ENCODE measurements around the gene GM2A.
"Not testable (repeated sequence)": the region's sequence is repeated elsewhere in the genome, so short reads cannot be mapped to it uniquely, and the experiment has no call there.

Gene GM2A

DNA sequence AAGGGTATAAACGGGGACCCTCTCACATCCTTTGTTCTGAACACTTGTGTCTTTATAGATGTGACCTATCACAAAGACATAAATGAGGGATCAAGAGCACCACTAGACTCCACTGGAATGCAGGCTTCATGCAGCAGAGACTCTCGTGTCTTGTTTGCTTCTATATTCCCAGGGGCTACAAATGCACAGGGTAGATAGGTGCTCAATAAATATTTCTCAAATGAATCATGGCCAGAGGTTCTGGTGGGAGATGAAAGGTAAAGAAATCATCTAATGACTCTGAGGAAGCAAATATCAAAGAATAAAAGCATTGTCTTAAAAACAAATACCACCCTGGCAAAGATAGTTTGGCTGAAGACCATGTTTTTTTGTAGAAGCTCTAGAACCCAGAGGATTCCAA lies 44.0 kb downstream of the GM2A start:
- no peak overlapping the region for H3K4me3 Mint-ChIP-seq
- H3K36me3 Mint-ChIP-seq, result no peaks in the 10 kb centered on the region
- no peak for DNase-seq (ENCODE audit: low spot score in 2 of 2)
- peaks cover 3% of the 10 kb centered on the region for H3K27me3 Mint-ChIP-seq
- peaks cover 10% of the 10 kb centered on the region for H3K4me1 Mint-ChIP-seq
- no peak overlapping the region for H3K27ac Mint-ChIP-seq
- no peak for ATAC-seq (ENCODE audit: low read depth)
- no peaks in the 10 kb centered on the region for H3K9me3 Mint-ChIP-seq

DNA sequence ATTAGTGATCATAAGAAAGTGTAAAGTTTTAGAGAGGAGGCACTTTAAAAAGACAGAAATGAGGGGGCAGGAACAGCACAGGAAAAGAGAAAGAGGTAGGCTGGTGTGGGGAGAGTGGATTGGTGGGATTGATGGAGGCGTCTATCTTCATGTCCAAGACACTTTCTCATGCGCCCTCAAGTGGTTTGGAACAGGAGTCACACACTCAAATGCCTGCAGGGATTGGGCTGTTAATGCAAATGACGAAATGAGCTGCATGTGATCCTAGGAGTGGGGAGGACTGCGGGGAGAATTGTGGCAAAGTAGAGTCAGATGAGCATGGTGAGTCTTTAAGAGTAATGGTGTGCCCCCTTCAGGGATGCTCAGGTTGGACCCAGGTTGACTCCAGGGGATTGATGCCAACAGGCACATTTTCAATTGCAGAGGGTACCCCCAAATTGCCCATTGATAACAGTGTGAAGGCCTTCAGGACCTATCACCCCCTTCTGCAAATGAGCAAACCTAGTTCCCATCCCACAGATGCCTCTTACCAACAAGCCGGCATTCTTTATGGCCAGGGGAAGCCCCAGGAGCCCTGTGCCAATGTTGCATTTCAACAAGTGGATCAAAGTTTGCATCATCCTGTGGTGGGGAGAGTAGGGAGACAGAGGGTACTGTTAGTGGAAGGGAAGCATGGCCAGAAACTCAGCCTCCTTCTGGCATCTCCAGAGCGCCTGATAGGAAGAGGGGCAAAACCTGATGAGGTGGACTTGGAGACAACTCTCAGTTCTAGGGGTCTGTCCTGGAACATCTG lies 45.3 kb downstream of the GM2A start:
- ATAC-seq (ENCODE audit: low read depth), result peak; percentile 91
- H3K36me3 Mint-ChIP-seq, result no peaks in the 10 kb centered on the region

DNA sequence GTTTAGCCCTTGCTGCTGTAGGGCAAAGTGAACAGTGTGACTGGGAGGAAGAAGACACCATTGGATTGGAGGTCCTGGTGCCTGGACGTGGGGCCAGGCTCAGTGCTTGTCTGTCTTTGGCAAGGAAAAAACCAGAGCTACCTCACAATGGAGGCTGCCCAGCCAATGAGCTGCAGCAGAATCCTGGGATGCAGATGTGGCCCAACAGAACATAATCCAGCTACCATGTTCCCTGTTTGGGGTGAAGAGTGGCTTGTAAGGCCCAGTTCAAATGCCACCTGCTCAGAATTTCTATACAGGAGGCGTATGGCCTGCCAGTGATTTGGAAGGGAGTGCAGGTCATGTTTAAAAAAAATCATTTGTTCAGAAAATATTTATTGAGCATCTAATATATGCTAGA lies 50.7 kb downstream of the GM2A start, which contains the start of gene SLC36A3:
TSS of gene SLC36A3 (minus strand) at position 101 of the 400 bp plus-strand sequence. CDS start 412 bp downstream, outside the sequence.
- H3K4me3 Mint-ChIP-seq, result no peak within 1 kb of the TSS
- ATAC-seq (ENCODE audit: low read depth) (no peak), DNase-seq (ENCODE audit: low spot score in 2 of 2) (no peak)
- H3K4me1 Mint-ChIP-seq, result peaks cover 2% of the 10 kb centered on the region
- H3K27ac Mint-ChIP-seq, result no peak within 1 kb of the TSS
- H3K36me3 Mint-ChIP-seq, result no peaks in the 10 kb centered on the region
- H3K27me3 Mint-ChIP-seq, result peaks cover 4% of the 10 kb centered on the region
- no peaks in the 10 kb centered on the region for H3K9me3 Mint-ChIP-seq

More for the DNA sequence above, 45.3 kb downstream of the GM2A start:
- peaks cover 6% of the 10 kb centered on the region for H3K27me3 Mint-ChIP-seq
- DNase-seq (ENCODE audit: low spot score in 2 of 2), result peak in 1 of 2 donors; percentile 39
- H3K9me3 Mint-ChIP-seq, result no peaks in the 10 kb centered on the region
- H3K4me3 Mint-ChIP-seq, result no peak overlapping the region
- no peak overlapping the region for H3K27ac Mint-ChIP-seq
- peaks cover 10% of the 10 kb centered on the region for H3K4me1 Mint-ChIP-seq

DNA sequence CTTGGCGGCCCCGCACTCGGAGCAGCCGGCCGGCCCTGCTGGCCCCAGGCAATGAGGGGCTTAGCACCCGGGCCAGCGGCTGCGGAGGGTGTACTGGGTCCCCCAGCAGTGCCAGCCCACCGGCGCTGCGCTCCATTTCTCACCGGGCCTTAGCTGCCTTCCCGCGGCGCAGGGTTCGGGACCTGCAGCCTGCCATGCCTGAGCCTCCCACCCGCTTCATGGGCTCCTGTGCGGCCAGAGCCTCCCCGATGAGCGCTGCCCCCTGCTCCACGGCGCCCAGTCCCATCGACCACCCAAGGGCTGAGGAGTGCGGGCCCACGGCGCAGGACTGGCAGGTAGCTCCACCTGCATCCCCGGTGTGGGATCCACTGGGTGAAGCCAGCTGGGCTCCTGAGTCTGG lies 56.3 kb downstream of the GM2A start:
- H3K27ac Mint-ChIP-seq; DNase-seq (ENCODE audit: low spot score in 2 of 2); H3K9me3 Mint-ChIP-seq; H3K4me3 Mint-ChIP-seq; H3K27me3 Mint-ChIP-seq; H3K4me1 Mint-ChIP-seq; ATAC-seq (ENCODE audit: low read depth); H3K36me3 Mint-ChIP-seq: not testable (repeated sequence)

DNA sequence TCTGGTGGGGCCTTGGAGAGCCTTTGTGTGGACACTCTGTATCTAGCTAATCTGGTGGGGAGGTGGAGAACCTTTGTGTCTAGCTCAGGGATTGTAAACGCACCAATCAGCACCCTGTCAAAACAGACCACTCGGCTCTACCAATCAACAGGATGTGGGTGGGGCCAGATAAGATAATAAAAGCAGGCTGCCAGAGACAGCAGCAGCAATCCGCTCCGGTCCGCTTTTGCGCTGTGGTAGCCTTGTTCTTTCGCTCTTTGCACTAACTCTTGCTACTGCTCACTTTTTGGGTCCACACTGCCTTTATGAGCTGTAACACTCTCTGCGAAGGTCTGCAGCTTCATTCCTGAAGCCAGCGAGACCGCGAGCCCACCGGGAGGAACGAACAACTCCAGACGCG lies 56.8 kb downstream of the GM2A start:
- not testable (repeated sequence) for ATAC-seq (ENCODE audit: low read depth); H3K27ac Mint-ChIP-seq; DNase-seq (ENCODE audit: low spot score in 2 of 2); H3K36me3 Mint-ChIP-seq; H3K27me3 Mint-ChIP-seq; H3K9me3 Mint-ChIP-seq; H3K4me1 Mint-ChIP-seq; H3K4me3 Mint-ChIP-seq

DNA sequence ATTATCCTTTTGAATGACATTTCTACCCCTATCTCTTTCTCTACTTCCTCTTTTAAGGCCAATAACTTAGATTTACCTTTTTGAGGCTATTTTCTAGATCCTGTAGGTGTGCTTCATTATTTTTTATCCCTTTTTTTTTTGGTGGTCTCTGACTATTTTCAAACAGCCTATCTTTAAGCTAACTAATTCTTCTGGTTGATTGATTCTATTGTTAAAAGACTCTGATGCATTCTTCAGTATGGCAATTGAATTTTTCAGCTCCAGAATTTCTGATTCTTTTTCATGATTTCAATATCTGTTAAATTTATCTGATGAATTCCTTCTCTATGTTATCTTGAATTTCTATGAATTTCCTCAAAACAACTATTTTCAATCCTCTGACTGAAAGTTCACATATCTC lies 57.9 kb downstream of the GM2A start:
- no peak overlapping the region for H3K4me3 Mint-ChIP-seq
- ATAC-seq (ENCODE audit: low read depth) (no peak), DNase-seq (ENCODE audit: low spot score in 2 of 2) (no peak)
- peaks cover 9% of the 10 kb centered on the region for H3K36me3 Mint-ChIP-seq
- H3K27ac Mint-ChIP-seq, result no peak overlapping the region
- no peaks in the 10 kb centered on the region for H3K27me3 Mint-ChIP-seq
- H3K4me1 Mint-ChIP-seq, result peaks cover 3% of the 10 kb centered on the region
- H3K9me3 Mint-ChIP-seq, result peaks cover 8% of the 10 kb centered on the region

DNA sequence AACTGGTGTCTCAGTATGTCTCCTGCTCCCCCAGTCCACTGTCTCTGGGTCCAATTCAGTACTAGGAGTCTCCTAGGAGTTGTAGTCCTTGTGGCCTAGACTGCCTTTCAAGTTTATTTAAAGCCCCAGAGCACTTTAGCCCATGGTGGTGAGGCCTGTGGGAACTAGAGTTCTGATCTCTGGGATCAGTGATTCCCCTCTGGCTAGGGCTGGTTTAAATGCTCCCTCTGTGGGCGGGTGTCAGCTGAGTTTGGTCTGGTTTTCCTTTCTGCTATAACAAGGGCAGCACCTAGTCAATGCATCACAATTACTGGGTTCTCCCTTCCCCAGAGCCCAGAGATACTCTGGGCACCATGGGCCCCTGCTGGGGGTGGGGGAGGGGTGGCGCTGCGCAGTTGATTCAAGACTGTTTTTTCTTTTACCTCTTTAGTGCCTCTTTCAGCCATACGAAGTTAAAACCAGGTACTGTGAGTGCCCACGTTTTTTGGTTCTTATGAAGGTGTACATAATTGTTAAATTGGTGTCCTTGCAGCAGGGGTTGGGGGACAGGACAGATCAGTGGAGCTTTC lies 59.9 kb downstream of the GM2A start:
- Mint-ChIP-seq H3K36me3 (peaks cover 9% of the 10 kb centered on the region), H3K27ac (no peak overlapping the region), H3K27me3 (no peaks in the 10 kb centered on the region), H3K9me3 (peaks cover 8% of the 10 kb centered on the region), H3K4me1 (peaks cover 6% of the 10 kb centered on the region), H3K4me3 (no peak overlapping the region)
- no peak for ATAC-seq (ENCODE audit: low read depth)
- no peak for DNase-seq (ENCODE audit: low spot score in 2 of 2)

DNA sequence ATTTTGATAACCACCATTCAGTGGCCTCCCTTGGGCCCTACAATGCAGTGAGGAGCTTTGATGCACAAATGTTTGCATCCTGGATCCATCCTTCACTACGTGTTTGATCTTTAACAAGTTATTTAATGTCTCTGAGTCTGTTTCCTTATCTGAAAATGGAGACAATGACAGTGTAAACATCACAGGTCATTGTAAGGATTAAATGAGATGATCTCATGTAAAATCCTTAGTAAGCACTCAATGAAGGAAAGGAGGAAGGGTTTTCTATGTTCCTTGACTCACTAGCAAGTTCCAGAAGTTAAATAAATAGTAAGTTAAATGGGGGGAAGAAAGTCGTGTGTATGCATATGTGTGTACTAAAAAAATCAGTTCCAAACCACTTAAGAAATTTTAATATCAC lies 60.4 kb downstream of the GM2A start:
- H3K27ac Mint-ChIP-seq, result no peak overlapping the region
- H3K9me3 Mint-ChIP-seq, result peaks cover 8% of the 10 kb centered on the region
- peaks cover 9% of the 10 kb centered on the region for H3K36me3 Mint-ChIP-seq
- ATAC-seq (ENCODE audit: low read depth) (no peak), DNase-seq (ENCODE audit: low spot score in 2 of 2) (no peak)
- no peaks in the 10 kb centered on the region for H3K27me3 Mint-ChIP-seq
- H3K4me3 Mint-ChIP-seq, result no peak overlapping the region
- H3K4me1 Mint-ChIP-seq, result peaks cover 5% of the 10 kb centered on the region

DNA sequence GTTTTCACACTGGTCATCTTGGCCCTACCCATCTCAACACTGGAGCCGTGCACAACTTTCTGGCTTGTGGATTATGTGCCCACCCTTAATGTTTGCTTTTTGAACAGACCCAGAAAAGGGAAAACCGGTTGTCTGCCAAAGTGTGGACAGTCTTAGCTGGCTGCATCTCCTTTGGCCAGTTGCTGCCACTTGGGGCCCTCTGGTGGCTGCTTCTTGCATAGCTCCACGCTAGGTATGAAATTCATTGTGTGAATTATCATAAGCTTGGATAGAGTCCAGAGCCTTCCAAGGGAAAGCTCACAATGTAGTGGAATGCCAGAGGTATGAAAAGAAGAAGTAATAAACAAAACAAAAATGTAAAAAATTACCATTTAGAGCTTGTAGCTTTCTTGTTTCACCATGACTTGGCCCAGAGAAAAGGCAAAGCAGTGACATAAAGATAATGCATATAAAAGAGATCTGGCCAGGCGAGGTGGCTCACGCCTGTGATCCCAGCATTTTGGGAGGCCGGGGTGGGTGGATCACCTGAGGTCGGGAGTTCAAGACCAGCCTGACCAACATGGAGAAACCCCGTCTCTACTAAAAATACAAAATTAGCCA lies 63.1 kb downstream of the GM2A start:
- no peak overlapping the region for H3K27ac Mint-ChIP-seq
- H3K9me3 Mint-ChIP-seq, result peaks cover 3% of the 10 kb centered on the region
- DNase-seq (ENCODE audit: low spot score in 2 of 2), result peak; percentile 44 to 61
- H3K27me3 Mint-ChIP-seq, result no peaks in the 10 kb centered on the region
- H3K4me1 Mint-ChIP-seq, result peaks cover 11% of the 10 kb centered on the region
- H3K4me3 Mint-ChIP-seq, result no peak overlapping the region
- ATAC-seq (ENCODE audit: low read depth), result peak; percentile 66
- H3K36me3 Mint-ChIP-seq, result peaks cover 3% of the 10 kb centered on the region

DNA sequence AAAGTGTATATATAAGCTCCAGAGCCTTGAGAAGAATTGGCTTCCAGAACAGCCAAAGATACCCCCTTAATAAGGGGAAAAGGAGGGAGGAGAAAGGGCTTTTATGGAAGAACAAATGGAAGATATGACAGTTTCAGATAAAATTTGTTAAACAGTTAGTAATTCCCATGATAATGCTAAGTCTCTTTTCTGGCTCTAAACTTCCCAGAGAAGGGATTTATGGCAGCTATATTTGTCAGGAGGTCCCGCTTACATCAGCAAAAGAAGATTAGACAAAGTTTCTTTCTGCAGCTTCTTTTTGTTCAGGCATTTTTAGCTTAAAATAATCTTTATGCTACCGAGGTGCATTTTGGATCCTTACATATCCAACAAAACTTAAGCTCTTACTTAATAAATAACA lies 64.9 kb downstream of the GM2A start:
- Mint-ChIP-seq H3K27ac (no peak overlapping the region), H3K27me3 (no peaks in the 10 kb centered on the region), H3K4me1 (peaks cover 11% of the 10 kb centered on the region), H3K36me3 (no peaks in the 10 kb centered on the region), H3K4me3 (no peak overlapping the region), H3K9me3 (no peaks in the 10 kb centered on the region)
- ATAC-seq (ENCODE audit: low read depth) (no peak), DNase-seq (ENCODE audit: low spot score in 2 of 2) (no peak)

DNA sequence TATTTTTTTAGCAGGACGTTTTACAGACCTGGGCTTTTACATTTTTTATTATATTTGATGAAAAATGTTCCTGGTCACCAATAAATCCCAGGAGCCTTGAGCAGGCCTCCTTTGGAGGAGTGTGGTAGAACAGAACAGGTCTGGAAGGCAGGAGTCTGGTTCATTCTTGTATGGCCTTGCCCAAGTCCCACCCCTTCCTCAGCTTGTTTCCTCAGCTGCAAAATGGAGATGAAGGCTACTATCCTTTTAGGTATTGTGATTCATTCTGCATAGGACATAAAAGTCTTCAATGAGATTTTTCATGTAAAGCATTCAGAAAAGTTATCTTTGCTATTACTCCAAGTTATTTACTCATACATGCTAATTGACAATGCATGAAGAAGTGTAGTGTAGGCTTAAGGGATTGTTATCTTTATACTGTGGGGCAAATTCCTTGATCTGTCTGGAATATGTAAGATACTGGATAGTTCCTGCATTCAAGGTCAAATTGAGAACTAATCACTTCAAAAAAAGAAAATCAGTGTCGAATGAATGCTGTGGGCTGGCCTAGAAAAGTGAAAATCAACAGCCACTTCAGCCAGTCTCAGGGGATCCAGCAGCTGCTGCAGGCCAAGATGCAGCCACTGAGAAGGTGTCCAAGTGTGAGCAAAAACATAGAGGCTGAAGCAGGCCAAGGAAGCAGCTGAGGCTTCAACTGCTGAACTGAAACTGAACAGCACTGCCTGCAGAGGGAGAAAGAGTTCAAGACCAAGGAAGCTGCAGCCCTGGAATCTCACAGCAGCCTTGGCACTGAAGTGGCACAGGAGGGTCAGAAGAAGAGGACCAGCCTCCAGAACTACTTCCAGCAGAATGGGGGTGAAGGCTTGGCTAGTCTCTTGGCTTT lies 66.1 kb downstream of the GM2A start:
- ATAC-seq (ENCODE audit: low read depth) (peak; percentile 68), DNase-seq (ENCODE audit: low spot score in 2 of 2) (peak in 1 of 2 donors; percentile 7)
- Mint-ChIP-seq H3K4me1 (peaks cover 11% of the 10 kb centered on the region), H3K27ac (no peak overlapping the region), H3K4me3 (no peak overlapping the region), H3K9me3 (no peaks in the 10 kb centered on the region), H3K36me3 (no peaks in the 10 kb centered on the region), H3K27me3 (no peaks in the 10 kb centered on the region)

All from memory B cell (primary cell).